ENCODE data around the gene CALR3. TPM values are rescaled to one million over a fixed set of nuclear protein-coding genes. Genes with fewer than 3 reads are reported as not detected.
A peak's percentile ranks its signal among the peaks of the same experiment; 100 is the strongest.
"Not testable (repeated sequence)": the region's sequence is repeated elsewhere in the genome, so short reads cannot be mapped to it uniquely, and the experiment has no call there.

CALR3 gene
- total RNA-seq, 4 donors from 2014 or later = not detected

GRCh38 chr19:16472992-16473391 is 23.0 kb downstream of the CALR3 start:
- H3K27ac ChIP-seq = no peak overlapping the region
- 100% methylated on average over 2 of the region's 2 CpGs for WGBS, 2 donors
- H3K9me3 ChIP-seq = no peaks in the 10 kb centered on the region
- H3K36me3 ChIP-seq = peaks cover 0 to 6% (median 0%) of the 10 kb centered on the region in 3 donors
- no peaks in the 10 kb centered on the region for H3K27me3 ChIP-seq
- H3K4me3 ChIP-seq = no peak overlapping the region
- DNase-seq = no peak
- peaks cover 18 to 40% (median 18%) of the 10 kb centered on the region in 3 donors for H3K4me1 ChIP-seq
- intact Hi-C loops (cut with DNase I) = no loop called here
- TF ChIP-seq CTCF (IDR thresholded peaks at IDR 0.05) = no peak
- no peak for TF ChIP-seq POLR2A (IDR thresholded peaks at IDR 0.05)

GRCh38 chr19:16472559-16472899 is 23.4 kb downstream of the CALR3 start:
- intact Hi-C loops (cut with DNase I); DNase-seq; H3K9me3 ChIP-seq; H3K27me3 ChIP-seq; H3K36me3 ChIP-seq: not testable (repeated sequence)
- H3K4me1 ChIP-seq = peaks cover 18 to 44% (median 18%) of the 10 kb centered on the region in 3 donors
- H3K4me3 ChIP-seq = peak overlapping the region; percentile 82 to 99 (median 92)
- WGBS, 2 donors = 35% methylated on average over 2 of the region's 2 CpGs
- H3K27ac ChIP-seq = peak overlapping the region; percentile 94 to 96 (median 95)

- H3K9me3 ChIP-seq = no peaks in the 10 kb centered on the region
- peak overlapping the region; percentile 94 to 96 (median 95) for H3K27ac ChIP-seq
- peaks cover 0 to 12% (median 0%) of the 10 kb centered on the region in 3 donors for H3K36me3 ChIP-seq
- no peaks in the 10 kb centered on the region for H3K27me3 ChIP-seq
- peaks cover 18 to 48% (median 18%) of the 10 kb centered on the region in 3 donors for H3K4me1 ChIP-seq
- TF ChIP-seq POLR2A (IDR thresholded peaks at IDR 0.05) (no peak), CTCF (IDR thresholded peaks at IDR 0.05) (no peak)
- intact Hi-C loops (cut with DNase I) = no loop called here
- no peak for DNase-seq
- 0 to 2% methylated on average over 13 to 18 of the region's 67 CpGs for WGBS, 2 donors
- peak overlapping the region; percentile 82 to 99 (median 92) for H3K4me3 ChIP-seq
These were observed 24.8 kb downstream of the CALR3 start for GRCh38 chr19:16470911-16471811.

GRCh38 chr19:16470541-16470910 is 25.4 kb downstream of the CALR3 start:
- 15 to 26% methylated on average over 7 of the region's 7 CpGs for WGBS, 2 donors
- peak overlapping the region; percentile 94 to 96 (median 95) for H3K27ac ChIP-seq
- peaks cover 0 to 12% (median 0%) of the 10 kb centered on the region in 3 donors for H3K36me3 ChIP-seq
- peaks cover 18 to 50% (median 18%) of the 10 kb centered on the region in 3 donors for H3K4me1 ChIP-seq
- TF ChIP-seq CTCF (IDR thresholded peaks at IDR 0.05) (no peak), POLR2A (IDR thresholded peaks at IDR 0.05) (no peak)
- peak overlapping the region; percentile 82 to 99 (median 92) for H3K4me3 ChIP-seq
- no peaks in the 10 kb centered on the region for H3K9me3 ChIP-seq
- intact Hi-C loops (cut with DNase I) = no loop called here
- no peaks in the 10 kb centered on the region for H3K27me3 ChIP-seq
- no peak for DNase-seq

- TF ChIP-seq CTCF (IDR thresholded peaks at IDR 0.05) (no peak), POLR2A (IDR thresholded peaks at IDR 0.05) (no peak)
- peaks cover 0 to 20% (median 0%) of the 10 kb centered on the region in 3 donors for H3K36me3 ChIP-seq
- no peaks in the 10 kb centered on the region for H3K9me3 ChIP-seq
- H3K27ac ChIP-seq = no peak overlapping the region
- no peak for DNase-seq
- no peak overlapping the region for H3K4me3 ChIP-seq
- H3K4me1 ChIP-seq = peaks cover 25 to 70% (median 25%) of the 10 kb centered on the region in 3 donors
- 83 to 88% methylated on average over 6 of the region's 6 CpGs for WGBS, 2 donors
- no peaks in the 10 kb centered on the region for H3K27me3 ChIP-seq
- intact Hi-C loops (cut with DNase I) = no loop called here
These were observed 28.4 kb downstream of the CALR3 start for GRCh38 chr19:16467581-16467980.

- intact Hi-C loops (cut with DNase I); H3K27ac ChIP-seq: not testable (repeated sequence)
- 82 to 86% methylated on average over 12 of the region's 12 CpGs for WGBS, 2 donors
These were observed 29.1 kb downstream of the CALR3 start for GRCh38 chr19:16466802-16467427.

More at GRCh38 chr19:16466802-16467427, 29.1 kb downstream of the CALR3 start:
- not testable (repeated sequence) for DNase-seq, H3K4me3 ChIP-seq, H3K9me3 ChIP-seq, H3K27me3 ChIP-seq
- Histone ChIP-seq H3K36me3 (peaks cover 0 to 20% (median 0%) of the 10 kb centered on the region in 3 donors), H3K4me1 (peaks cover 25 to 71% (median 25%) of the 10 kb centered on the region in 3 donors)

All from esophagus squamous epithelium (tissue), 5 donors.